Measurements from ENCODE around the gene ALDH3A1.

The ALDH3A1 gene

DNA sequence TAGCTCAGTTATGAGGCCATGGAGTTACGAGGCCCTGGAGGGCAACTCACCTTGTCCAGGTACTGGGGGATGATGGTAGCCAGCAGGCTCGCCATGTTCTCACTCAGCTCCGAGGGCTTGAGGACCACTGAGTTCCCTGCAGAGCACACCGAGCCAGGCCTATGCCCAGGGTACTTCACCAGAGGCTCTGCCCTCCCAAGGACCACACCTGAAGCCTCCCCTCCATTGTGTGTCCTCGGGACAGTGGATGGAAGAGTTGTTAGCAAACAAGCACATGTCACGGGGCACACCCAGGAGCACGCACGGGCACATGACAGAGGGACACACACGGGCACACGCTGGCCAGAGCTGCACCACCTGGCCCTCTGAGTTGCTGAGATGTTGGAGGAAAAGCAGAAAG, 5.6 kb downstream of the ALDH3A1 start:
- in situ Hi-C loops (cut with MboI; ENCODE audit: low sequenced_read_pairs), result no loop called here

DNA sequence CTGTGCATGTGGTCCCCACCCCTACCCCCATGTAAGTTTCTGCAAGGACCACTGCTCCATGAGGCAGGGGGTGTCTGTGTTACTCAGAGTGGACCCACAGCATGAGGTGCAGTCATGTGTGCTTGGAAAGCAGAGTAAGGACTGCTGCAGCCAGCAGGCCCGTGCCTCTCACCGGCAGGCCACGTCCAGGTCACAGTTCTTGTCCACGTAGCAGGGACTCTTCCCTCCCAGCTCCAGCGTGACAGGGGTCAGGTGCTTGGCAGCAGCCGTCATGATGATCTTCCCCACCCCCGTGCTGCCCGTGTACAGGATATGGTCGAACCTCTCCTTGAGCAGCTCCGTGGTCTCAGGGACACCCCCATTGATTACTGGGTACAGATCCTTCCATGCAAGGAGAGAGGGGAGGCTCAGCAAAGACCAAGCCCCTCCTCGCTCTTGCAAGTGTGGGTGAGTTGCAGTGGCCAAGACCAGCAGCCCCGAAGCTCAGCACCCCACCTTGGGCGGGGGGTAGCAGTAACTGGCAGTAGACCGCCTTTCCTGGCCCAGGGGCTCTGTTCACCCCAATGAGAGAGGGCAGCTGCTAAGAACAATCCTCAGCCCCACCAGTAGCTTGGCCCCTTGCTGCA, 6.2 kb downstream of the ALDH3A1 start:
- in situ Hi-C loops (cut with MboI; ENCODE audit: low sequenced_read_pairs), result no loop called here

DNA sequence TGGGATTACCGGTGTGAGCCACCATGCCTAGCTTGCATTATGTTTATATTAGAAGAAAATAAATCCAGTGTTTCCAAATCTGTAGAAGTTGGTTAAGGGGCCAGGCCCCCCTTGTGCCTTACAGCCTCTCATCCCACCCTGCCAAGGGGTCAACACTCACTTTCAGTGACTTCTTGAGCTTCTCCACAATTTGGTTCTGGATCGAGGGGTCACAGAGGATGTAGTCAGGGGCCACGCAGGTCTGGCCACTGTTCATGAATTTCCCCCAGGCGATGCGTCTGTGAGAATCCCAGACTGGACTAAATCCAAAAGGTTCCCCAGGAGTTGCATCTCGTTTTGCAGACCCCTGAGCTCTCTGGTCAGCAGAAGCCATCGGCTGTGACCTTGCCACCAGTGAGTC, 7.2 kb downstream of the ALDH3A1 start:
- in situ Hi-C loops (cut with MboI; ENCODE audit: low sequenced_read_pairs), result no loop called here

DNA sequence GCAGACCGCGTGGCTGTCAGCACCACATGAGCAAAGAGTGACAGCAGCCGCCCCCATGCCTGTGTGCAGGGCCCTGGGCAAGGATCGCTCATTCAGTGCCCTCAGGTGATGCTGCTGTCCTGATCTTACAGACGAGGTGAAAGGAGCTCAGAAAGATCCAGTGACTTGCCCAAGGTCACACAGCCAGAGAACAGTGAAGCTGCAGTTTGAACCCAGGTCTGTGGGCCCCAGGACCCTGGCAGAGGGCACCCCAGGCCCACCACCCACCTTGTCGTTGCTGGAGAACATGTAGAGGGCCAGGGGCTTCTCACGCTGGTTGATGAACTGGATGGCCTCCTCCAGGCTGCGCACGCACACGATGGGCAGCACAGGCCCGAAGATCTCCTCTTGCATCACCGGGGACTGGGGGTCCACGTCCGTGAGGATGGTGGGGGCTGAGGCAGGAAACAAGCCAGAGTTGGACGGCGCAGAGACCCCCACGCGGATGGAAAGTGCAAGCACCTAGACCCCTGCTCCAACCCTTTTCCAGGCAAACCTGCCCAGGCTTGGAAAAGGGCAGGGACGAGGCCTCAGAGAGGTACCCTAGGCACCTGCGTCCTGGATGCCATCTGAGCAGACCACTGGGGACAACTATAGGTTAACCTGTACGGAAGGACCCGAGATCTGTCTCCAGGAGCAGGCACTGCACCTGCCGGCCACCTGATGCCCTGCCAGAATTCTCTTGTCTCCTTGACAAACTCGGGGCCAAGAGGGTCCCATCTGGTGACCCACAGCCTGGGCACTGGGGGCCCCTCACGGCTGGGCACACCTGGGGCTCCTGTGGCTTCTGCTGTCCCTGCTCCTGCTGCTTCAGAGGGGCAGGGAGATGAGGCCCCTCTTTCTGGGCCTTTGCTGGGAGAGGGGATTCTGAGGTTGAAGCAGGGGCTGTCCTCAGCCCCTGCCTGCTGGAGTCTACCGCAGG, 8.6 kb downstream of the ALDH3A1 start:
- in situ Hi-C loops (cut with MboI; ENCODE audit: low sequenced_read_pairs), result no loop called here

DNA sequence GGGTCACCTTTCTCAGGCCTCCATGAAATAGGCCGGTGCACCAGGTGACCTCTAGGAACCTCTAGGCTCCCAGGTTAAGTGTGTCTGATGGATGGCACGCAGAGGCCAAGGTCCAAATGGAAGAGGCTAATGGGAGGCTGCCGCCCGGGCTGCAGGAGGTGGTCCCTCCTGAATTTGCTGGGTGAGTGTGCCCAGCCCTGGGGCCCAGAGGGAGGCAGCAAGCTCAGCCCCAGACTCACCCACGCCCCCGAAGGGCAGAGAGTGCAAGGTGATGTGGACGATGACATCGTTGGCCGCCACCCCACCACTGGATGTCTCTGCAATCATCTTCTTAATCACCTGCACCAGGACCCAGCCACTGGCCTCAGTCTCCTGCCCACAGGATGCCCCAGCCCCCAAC, 9.3 kb downstream of the ALDH3A1 start:
- in situ Hi-C loops (cut with MboI; ENCODE audit: low sequenced_read_pairs), result no loop called here

DNA sequence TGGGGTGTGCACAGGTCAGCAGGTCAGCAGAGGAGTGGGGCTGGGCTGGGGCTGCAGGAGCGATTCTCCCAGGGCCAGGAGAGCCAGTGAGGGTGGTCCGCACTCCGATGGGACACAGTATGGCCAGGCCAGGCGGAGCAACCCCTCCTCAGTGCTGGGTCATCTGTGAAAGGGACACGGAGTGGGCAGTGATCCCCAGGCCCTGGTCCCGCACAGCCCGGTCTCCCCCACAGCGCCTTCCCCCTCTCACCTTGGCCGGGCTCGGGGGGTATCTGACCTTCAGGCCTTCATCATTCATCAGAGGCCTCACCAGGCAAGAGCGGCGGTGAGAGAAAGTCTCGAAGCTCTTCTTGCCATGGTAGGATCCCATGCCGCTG, 10.0 kb downstream of the ALDH3A1 start:
- in situ Hi-C loops (cut with MboI; ENCODE audit: low sequenced_read_pairs), result no loop called here

DNA sequence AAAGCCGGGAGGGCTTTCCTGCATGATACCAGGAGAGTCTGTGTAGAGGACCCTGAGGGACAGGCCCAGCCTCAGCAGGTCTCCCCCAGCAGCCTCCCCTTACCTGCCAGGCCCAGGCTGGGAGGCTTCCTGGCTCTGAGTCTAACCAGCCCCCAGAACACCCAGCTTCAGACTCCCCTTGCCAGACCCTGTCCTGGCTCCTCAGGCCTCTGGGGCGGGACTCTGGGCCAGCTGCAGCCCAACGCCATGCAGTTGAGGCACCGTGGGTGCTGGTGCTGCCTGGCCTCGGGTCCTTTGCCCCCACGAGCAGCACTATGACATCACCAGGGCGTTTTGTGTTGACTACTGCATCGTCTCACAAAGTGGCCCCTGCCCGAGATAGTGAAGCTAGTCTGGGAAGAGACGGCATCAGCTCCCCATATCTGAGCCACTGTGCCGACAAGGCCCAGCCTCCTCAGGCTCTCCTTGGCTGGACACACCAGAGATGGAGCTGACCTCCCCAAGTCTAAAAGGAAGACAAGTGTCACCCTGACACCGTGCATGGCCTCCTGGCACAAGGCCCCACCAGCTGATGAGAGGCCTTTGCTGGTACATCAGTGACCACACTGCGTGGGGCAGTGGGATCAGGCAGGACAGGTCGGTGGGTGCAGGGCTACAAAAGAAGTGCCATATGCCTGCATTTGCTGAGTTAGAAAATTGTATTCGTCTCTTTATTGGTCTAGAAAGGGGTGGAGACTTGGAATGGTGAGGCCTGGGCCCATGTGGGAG, 10.6 kb downstream of the ALDH3A1 start:
- in situ Hi-C loops (cut with MboI; ENCODE audit: low sequenced_read_pairs), result no loop called here

DNA sequence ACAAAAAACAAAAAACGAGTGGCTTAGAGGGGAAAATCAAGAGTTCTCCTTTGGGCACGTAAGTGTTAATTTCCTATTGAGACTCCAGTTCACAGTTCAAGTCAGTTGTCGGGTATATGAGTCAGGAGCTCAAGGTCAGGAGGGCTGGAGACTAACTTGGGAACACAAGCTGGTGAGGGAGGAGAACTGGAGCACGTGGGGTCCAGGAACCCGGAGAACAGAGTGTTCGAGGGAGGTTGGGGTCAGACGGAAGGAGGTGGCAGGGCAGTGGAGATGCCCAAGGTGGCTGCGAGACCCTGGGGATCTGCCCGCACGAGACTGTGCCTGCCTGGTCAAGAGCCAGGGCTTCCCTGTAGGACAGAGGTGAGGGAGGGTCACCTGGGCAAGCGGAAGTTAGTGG, 12.0 kb downstream of the ALDH3A1 start:
- in situ Hi-C loops (cut with MboI; ENCODE audit: low sequenced_read_pairs), result no loop called here

DNA sequence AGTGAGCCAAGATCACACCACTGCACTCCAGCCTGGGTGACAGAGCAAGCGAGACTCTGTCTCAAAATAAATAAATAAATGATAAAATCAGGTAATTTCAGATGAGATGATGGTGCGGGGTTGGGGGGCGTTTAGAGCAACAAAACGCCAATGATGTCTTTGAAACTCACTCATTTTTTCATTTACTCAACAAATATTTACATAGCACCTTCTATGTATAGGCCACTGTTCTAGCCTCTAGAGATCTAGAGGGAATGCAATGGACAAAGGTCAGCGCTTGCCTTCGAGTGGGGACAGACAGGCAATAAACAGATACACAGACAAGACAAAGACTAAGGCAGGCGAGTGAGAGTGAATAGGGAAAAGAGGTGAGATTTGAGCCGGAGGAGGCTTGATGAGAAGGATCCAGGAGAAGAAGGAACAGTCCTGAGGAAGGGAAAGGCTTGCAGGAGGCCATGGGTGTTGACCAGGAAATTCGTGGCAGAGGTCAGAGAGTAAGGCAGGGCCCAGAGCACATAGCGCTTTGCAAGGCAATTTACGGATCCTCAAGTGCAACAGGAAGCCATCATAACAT, 14.1 kb downstream of the ALDH3A1 start:
- in situ Hi-C loops (cut with MboI; ENCODE audit: low sequenced_read_pairs), result no loop called here

DNA sequence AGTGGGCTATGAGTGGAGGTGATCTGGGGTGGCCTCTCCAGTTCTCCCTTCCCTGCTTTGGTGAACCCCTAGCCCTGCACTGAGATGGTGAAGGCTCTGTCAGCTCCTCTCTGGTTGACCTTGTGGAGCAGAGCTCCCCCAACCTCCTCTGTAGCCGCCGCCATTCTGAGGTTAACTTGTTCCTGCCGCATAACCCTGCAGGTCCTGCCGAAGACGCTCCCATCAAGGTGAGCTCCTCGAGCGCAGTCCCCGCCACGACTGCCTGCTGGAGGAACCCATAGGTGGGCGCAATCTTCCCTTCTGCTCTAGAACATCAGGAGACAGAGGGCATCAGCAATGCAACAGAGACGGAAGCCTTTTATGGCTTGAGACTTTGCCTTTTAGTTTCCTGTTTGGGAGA, 16.5 kb downstream of the ALDH3A1 start:
- in situ Hi-C loops (cut with MboI; ENCODE audit: low sequenced_read_pairs), result no loop called here

DNA sequence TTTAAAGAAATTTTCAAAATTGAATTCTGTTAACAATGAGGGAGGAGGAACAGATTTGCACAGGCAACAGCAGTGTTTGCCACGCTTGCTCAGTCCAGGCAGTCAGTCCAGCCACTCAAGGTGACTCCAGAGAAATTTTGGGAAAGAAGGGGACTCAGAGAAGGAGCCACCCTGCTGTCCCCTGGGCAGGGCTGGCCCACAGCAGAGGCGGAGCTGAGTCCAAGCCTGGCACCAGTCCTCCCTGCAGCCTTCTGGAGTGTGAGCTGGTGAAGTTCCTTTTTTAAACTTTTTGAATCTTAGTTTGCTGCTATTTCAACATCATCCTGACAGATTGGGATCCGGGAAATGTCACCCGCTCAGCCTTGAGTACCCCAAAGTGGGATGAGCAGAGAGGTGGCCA, 17.3 kb downstream of the ALDH3A1 start:
- in situ Hi-C loops (cut with MboI; ENCODE audit: low sequenced_read_pairs), result no loop called here

DNA sequence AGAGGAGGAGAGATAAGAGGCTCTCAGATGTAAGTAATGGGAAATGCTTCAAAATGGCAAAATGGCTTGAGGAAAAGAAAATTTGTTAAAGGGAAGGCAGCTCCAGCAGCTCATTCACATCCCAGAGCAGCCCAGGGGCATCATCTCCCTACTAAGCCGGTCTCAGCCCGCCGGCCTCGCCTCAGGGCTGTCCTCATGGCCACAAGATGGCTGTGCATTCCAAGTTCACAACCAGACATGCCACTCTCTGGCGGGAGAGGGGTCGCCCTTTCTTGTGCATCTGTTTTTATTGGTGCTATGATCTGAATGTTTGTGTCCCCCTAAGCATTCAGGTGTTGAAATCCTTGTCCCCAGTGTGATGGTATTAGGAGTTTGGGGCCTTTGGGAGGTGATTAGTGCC, 18.2 kb downstream of the ALDH3A1 start:
- in situ Hi-C loops (cut with MboI; ENCODE audit: low sequenced_read_pairs), result no loop called here

DNA sequence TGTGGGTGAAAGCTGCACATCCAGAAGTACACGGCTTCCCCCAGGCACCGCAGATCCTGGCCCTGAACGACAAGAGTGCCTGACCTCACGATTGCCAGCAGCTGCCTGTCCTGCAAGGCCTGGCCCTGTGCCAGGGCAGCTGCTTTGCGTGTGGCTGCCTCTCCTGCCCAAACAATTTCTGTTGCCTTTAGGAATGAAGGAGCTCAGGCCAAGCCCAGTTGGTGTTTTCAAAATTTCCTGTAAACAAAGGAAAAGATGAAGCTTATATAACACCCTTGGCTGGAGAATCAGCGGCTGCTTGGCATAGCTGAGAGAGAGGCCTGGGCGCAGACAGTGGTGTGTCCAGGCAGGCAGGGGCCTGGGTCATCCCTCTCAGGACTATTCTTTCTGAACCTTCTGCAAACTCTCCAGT, 20.0 kb downstream of the ALDH3A1 start:
- in situ Hi-C loops (cut with MboI; ENCODE audit: low sequenced_read_pairs), result no loop called here

DNA sequence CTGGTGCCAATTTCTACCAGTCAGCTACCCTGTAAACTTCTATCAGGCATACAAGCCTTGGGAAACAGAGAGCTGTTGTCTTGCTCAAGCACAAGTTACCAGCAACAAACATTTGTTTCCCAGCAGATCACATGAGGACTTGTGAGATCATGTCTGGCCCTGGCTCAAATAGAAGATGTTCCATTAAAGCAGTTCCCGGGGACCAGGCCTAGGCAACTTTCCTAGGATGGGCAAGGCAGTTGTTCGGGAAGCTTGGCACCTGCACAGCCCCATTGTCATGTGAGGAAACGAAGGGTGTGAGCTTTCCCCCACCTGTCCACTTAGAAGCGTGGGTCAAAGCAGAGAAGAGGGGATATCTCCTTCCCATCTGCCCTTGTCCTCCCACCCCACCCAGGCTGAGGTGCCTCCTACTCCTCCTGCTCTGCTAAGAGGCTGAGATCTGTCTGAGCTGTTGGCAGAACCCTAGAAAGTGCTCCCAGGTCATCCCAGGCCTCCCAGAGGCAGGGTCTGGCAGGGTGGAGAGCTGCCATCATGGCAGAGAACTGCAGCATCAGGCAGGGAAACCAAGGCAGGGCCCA, 20.5 kb downstream of the ALDH3A1 start:
- in situ Hi-C loops (cut with MboI; ENCODE audit: low sequenced_read_pairs), result no loop called here

DNA sequence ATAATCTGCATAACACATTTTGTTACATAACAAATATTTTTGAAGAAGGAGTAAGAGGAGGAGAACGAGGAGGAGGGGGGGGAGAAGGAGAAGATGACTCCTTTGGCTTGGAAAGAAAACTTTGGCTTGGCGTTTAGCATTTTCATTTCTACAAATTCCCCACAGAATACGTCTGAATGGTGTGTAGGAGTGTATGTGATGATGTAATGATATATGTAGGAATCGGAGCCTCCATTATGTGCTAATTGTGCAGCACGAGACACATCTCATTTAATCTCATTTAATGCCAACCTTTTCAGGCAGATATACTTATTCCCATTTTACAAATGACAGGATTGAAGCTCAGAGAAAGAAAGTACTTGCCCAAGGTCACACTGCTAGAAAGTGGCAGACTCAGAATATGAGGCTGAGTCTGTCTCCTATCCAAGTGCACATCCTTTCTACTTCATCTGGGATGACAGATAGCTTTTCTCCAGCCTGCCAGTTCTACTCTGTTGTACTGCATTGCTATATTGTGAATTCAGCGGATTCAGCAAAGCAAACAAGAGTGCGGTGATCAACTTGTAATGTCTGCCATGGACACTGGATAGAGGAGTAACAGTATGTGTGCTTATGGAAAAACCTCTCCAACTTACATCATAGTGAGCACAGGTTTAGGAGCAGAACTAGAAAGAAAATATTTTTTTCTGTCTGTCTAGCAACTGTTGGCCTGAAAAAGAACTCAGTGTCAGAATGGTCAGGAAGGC, 21.3 kb downstream of the ALDH3A1 start:
- in situ Hi-C loops (cut with MboI; ENCODE audit: low sequenced_read_pairs), result no loop called here

DNA sequence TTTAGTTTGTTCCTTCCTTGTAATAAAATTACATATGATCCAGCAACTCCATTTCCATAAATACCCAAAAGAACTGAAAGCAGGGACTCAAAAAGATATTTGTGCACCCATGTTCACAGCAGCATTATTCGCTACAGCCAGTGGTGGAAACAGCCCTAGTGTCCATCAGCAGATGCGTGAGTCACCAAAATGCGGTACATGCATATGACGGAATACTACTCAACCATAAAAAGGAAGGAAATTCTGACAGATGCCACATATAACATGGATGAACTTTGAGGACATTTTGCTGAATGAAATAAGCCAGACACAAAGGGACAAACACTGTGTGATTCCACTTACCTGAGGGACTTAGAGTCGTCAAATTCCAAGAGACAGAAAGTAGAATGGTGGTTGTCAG, 22.6 kb downstream of the ALDH3A1 start:
- in situ Hi-C loops (cut with MboI; ENCODE audit: low sequenced_read_pairs), result no loop called here

DNA sequence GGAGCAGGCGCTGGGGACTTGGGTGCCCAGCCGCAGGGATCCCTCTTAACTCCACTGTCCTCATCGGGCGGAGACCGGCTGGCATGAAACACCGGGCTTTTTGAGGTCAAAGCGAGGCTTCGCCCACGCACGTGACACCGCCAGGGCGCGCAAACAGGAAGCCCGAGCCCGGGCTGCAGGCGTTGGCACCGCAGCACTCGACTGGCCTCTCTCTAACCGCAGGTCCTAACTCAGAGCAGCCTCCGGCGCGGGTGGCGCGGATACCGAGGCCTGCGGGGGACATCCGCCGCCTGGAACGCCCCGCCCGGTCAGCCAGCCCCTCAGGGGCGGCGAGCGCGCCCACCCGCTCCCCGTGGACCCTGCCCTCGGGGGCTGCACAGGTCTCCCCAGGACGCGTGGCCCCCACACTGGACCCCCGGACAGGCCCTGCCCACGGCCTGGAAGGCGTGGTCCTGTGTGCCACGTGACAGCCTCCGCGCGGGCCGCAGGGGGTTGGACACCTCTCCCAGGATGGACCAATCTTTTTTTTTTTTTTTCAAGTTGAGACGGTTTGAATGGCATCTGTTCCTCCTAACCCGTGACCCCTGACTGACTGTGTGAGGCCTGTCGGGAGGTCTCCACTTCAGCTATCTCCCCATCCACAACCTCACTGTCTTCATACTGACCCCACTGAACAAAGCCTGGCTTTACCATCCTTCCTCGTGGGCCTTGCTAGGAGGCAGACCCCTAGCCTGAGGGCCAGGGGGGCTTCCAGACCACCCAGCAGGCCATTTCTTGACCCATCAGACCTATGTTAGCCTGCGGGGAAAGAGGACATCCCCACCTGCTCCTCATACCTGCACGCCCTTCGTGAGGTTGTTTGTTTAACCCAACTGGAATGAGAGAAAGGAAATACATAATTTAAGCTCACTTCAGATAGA, 23.3 kb downstream of the ALDH3A1 start:
- in situ Hi-C loops (cut with MboI; ENCODE audit: low sequenced_read_pairs), result no loop called here

DNA sequence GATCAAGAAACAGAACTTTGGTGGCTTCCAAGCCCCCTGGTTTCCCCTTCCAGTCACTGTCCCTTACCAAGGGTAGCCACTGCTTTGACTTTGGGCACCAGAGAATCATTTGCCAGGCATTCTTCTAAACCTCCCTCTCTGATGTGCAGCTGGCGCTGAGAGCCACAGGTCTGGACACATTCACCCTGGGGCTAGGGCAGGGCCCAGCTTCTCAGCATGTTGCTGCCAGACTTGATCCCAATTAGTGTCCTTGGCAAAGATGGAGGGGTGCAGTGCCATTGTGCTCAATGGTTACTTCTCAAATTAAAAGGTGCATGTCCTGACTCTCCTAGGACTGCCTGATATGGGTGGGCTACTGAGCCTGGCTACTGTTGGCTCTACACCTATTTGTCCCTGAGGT, 24.1 kb downstream of the ALDH3A1 start:
- in situ Hi-C loops (cut with MboI; ENCODE audit: low sequenced_read_pairs), result no loop called here

Measured in hTERT RPE-1 (cell line).